GM08714 (cell line): ENCODE results near the gene RALGPS1.

Experiments
- H3K4me3 ChIP-seq: fragments of 200-500 bp; sonication (Bioruptor generic); 2 replicates; pipeline ENCODE4 v1.5.1; 2014; ENCODE audit warnings: mild to moderate bottlenecking, low read length, inconsistent platforms
- ZNF274 ChIP-seq: IDR thresholded peaks from 2 replicates; pipeline ENCODE4 v1.6.1; 2012; ENCODE audit warnings: mild to moderate bottlenecking, low read depth, low read length

The RALGPS1 gene

DNA sequence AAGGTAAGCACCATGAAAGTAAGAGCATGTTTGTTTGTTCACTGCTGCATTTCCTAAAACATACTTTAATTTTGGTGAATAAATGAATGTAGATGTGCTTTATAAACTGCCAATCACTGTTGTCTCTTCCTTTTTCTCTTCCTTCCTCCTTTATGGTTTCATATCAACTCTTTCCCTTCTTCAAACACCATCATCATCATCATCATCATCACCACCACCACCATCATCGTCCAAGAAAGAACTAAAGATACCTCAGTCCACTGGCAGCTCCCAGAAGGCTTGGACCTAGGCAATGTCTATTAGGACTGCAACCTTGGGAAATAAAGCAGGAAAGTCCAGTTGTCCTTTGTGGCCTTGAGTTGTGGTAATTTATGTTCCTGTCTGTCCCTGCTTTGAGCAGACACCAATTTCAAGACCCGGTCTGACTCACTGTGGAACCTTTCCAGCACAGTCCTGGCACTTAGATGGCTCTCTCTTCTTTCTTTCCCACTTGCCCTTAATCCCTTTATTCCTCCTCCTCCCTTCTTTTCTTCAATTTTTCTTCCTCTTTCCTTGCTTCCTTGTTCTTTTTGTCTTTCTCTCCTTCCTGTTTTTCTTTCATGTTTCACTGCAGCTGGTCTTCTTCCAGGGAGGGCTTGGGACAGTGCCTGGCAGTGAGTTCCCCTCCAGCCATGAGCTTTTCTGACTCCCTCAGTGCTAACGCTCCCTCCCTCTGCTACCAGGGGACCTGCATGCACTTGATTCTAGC, 108.5 kb downstream of the RALGPS1 start:
- no peak overlapping the region for H3K4me3 ChIP-seq
- no peak for TF ChIP-seq ZNF274

GRCh38 chr9:127025042-127025441, 110.5 kb downstream of the RALGPS1 start:
- no peak overlapping the region for H3K4me3 ChIP-seq
- TF ChIP-seq ZNF274 = no peak

- H3K4me3 ChIP-seq = no peak overlapping the region
- no peak for TF ChIP-seq ZNF274
These were observed 113.1 kb downstream of the RALGPS1 start for GRCh38 chr9:127027694-127028093.

- no peak for TF ChIP-seq ZNF274
- no peak overlapping the region for H3K4me3 ChIP-seq
These were observed 115.0 kb downstream of the RALGPS1 start for GRCh38 chr9:127029548-127029947.

GRCh38 chr9:127030814-127031740, 116.5 kb downstream of the RALGPS1 start:
- no peak for TF ChIP-seq ZNF274
- no peak overlapping the region for H3K4me3 ChIP-seq

- TF ChIP-seq ZNF274 = no peak
- no peak overlapping the region for H3K4me3 ChIP-seq
These were observed 117.7 kb downstream of the RALGPS1 start for GRCh38 chr9:127032256-127032655.

- TF ChIP-seq ZNF274 = no peak
- no peak overlapping the region for H3K4me3 ChIP-seq
These were observed 118.5 kb downstream of the RALGPS1 start for GRCh38 chr9:127033061-127033460.

GRCh38 chr9:127033789-127034188, 119.2 kb downstream of the RALGPS1 start:
- no peak for TF ChIP-seq ZNF274
- H3K4me3 ChIP-seq = no peak overlapping the region

GRCh38 chr9:127034691-127035090, 120.1 kb downstream of the RALGPS1 start:
- no peak for TF ChIP-seq ZNF274
- no peak overlapping the region for H3K4me3 ChIP-seq

GRCh38 chr9:127035423-127035822, 120.8 kb downstream of the RALGPS1 start:
- TF ChIP-seq ZNF274 = no peak
- no peak overlapping the region for H3K4me3 ChIP-seq

DNA sequence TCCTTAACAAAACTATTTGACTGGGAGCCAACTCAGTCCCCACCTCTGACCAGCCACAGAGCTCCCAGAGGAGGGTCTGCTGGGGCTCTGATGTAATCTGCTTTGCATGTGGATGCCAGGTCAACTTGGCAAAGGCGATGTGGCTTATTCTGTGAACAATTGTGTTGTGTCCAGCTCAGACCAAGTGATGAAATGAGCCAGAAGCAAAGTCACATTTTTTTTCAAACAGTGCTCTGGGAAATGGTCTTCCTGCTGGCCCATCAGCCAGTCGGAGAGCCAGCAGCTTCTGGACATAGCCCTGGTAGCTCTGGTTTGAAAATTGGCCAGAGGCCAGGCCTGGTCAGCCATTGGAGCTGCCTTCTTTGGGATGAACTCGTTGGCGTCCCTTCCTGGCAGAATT, 121.4 kb downstream of the RALGPS1 start:
- no peak for TF ChIP-seq ZNF274
- no peak overlapping the region for H3K4me3 ChIP-seq

GRCh38 chr9:127036437-127036836, 121.9 kb downstream of the RALGPS1 start:
- no peak for TF ChIP-seq ZNF274
- no peak overlapping the region for H3K4me3 ChIP-seq

GRCh38 chr9:127038531-127038930, 123.9 kb downstream of the RALGPS1 start:
- TF ChIP-seq ZNF274 = no peak
- no peak overlapping the region for H3K4me3 ChIP-seq

DNA sequence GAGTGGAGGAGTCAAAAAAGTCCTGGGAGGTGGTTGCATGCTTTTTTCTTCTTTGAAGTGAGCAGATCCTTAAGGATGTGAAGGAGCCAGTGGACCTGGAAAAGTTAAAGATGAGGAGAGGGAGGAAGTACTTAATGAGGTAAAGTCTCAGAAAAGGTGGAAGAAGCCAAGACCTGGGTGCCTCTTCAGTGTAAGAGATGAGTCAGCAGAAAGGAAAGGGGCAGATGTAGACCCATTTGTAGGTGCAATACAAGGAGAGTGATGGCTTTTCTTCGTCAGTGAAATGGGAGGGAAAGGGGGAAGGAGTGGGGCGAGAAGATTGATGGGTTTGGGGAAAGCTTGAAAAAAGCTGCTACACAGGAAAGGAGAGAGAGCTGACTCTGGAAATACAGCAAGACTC, 124.9 kb downstream of the RALGPS1 start:
- H3K4me3 ChIP-seq = no peak overlapping the region
- no peak for TF ChIP-seq ZNF274

DNA sequence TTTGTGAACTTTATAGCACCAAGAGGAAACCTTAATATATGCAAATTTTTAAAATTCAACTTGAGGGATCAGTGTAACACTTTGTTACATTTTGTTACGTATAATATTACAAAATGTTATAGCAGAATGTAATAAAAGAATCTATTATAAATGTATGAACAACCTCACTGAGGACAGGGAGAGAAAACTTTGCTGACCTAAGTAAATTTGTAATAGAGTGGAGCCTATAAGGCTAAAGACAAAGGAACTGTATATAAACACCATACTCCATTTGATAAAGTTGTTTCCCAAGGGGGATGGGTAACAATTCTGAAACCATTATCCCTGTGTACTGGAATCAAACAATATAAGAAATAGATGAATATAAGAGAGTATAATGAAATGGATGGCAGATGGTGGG, 130.6 kb downstream of the RALGPS1 start:
- no peak overlapping the region for H3K4me3 ChIP-seq
- TF ChIP-seq ZNF274 = no peak
